Measurements from ENCODE around the gene WWOX.

- TF ChIP-seq POLR2A (IDR thresholded peaks at IDR 0.05; ENCODE audit: low read depth, low read length) (no peak), POLR2AphosphoS5 (IDR thresholded peaks at IDR 0.05; ENCODE audit: low read depth, low read length) (no peak), TAF1 (IDR thresholded peaks at IDR 0.05; ENCODE audit: low read depth, low read length) (no peak), POU2F2 (IDR thresholded peaks at IDR 0.05; ENCODE audit: low read depth, low read length) (no peak), PAX5 (IDR thresholded peaks at IDR 0.05; ENCODE audit: insufficient read depth, low read length, severe bottlenecking) (no peak)
These were observed 147.1 kb downstream of the WWOX start for GRCh38 chr16:78246559-78246958.

Data from GM12891 (cell line).